Loucy (cell line): ENCODE measurements around the gene ALS2CL.

Experiments
- H2AFZ ChIP-seq: fragments of 200-600 bp; sonication (generic); 2 replicates; pipeline ENCODE4 v1.6.0; 2016; ENCODE audit warnings: antibody characterized with exemption, mild to moderate bottlenecking, low read length, moderate library complexity
- H3F3A ChIP-seq: fragments of 200-600 bp; 2 replicates; pipeline ENCODE4 v1.6.0; 2016; ENCODE audit warnings: antibody characterized with exemption, low read depth, mild to moderate bottlenecking
- H3K27me3 ChIP-seq: fragments of 200-600 bp; sonication (generic); 2 replicates; pipeline ENCODE4 v1.6.1; 2014; ENCODE audit warnings: low read length, mild to moderate bottlenecking; ENCODE audit not compliant: insufficient read depth, poor library complexity, severe bottlenecking
- H3K36me3 ChIP-seq: fragments of 200-600 bp; sonication (generic); 2 replicates; pipeline ENCODE4 v1.6.1; 2016; ENCODE audit warnings: low read length; ENCODE audit not compliant: insufficient read depth
- H3K4me1 ChIP-seq: fragments of 200-600 bp; sonication (generic); 2 replicates; pipeline ENCODE4 v1.5.1; 2014; ENCODE audit warnings: low read length, mild to moderate bottlenecking; ENCODE audit not compliant: insufficient read depth, poor library complexity, severe bottlenecking
- H3K4me2 ChIP-seq: fragments of 200-600 bp; sonication (generic); 2 replicates; pipeline ENCODE4 v1.6.0; 2014; ENCODE audit warnings: antibody characterized with exemption, low read length, low read depth, mild to moderate bottlenecking; ENCODE audit not compliant: poor library complexity, severe bottlenecking
- H3K4me3 ChIP-seq: fragments of 200-600 bp; sonication (generic); 2 replicates; pipeline ENCODE4 v1.5.1; 2014; ENCODE audit warnings: low read length, mild to moderate bottlenecking, mixed read lengths; ENCODE audit not compliant: poor library complexity, severe bottlenecking
- H3K79me2 ChIP-seq: fragments of 200-600 bp; sonication (generic); 2 replicates; pipeline ENCODE4 v1.6.1; 2014; ENCODE audit warnings: low read length; ENCODE audit not compliant: insufficient read depth
- H3K9ac ChIP-seq: fragments of 200-600 bp; sonication (generic); 2 replicates; pipeline ENCODE4 v1.6.0; 2014; ENCODE audit warnings: mild to moderate bottlenecking, low read depth, low read length, moderate library complexity; ENCODE audit not compliant: poor library complexity, severe bottlenecking
- H3K9me2 ChIP-seq: fragments of 200-600 bp; sonication (generic); replicated peaks from 2 replicates; pipeline ENCODE4 v1.6.1; 2016; ENCODE audit warnings: low read depth, low read length, mixed read lengths
- H3K9me3 ChIP-seq: fragments of 200-600 bp; sonication (generic); 2 replicates; pipeline ENCODE4 v1.6.1; 2014; ENCODE audit warnings: mild to moderate bottlenecking, antibody characterized with exemption, low read length, low read depth; ENCODE audit not compliant: insufficient read depth
- H4K20me1 ChIP-seq: fragments of 200-600 bp; sonication (generic); 2 replicates; pipeline ENCODE4 v1.6.0; 2014; ENCODE audit warnings: antibody characterized with exemption, low read length, mild to moderate bottlenecking; ENCODE audit not compliant: insufficient read depth, poor library complexity, severe bottlenecking
- CTCF ChIP-seq: fragments of 200-600 bp; sonication (generic); conservative IDR thresholded peaks from 2 replicates; pipeline ENCODE4 v1.5.1; 2014; ENCODE audit warnings: mild to moderate bottlenecking, antibody characterized with exemption, low read length
- EZH2phosphoT487 ChIP-seq: fragments of 200-600 bp; IDR thresholded peaks from 2 replicates; pipeline ENCODE4 v1.6.1; 2018; ENCODE audit warnings: antibody characterized with exemption, mild to moderate bottlenecking, moderate library complexity, borderline replicate concordance

Gene ALS2CL

DNA sequence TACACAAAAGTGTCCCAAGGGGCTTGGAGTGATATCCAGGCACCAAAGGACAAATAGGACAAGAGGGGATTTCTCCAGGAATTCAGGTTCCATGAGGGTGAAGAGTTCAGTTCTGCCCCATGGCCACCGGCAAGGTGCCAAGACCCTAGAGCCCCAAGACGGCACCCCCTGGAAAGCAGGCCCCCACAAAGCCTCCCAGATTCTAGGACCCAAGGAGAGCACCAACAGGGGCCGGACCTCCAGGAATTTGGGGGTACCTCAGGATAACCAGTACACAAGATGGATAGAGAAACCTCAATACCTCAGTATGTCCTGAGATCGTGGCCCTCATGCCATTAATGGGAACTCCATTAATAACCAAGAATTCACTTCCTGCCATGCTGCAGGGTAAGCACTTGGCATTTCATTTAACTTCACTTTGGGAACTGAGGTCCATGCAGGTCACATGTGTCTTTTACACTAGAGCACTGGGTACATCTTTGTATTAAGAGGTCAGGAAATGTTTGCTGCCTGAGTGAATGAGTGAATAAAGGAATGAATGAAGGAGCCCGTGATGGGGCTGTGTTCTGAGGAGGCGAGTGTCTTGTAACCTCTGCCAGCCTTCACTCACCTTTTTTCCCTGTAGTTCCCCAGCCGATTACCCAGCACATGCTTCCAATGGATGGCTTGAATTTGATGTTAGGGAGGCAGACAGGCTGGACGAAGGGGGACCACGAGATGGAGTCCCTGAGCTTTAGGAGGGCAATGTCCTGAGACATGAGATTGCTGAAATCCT lies 39.7 kb upstream of the ALS2CL start:
- no peaks in the 10 kb centered on the region for H3K9me2 ChIP-seq
- no peak for TF ChIP-seq CTCF
- H3K4me2 ChIP-seq, result no peak overlapping the region
- H3K36me3 ChIP-seq, result no peaks in the 10 kb centered on the region
- H3K4me3 ChIP-seq, result no peak overlapping the region
- no peaks in the 10 kb centered on the region for H3K79me2 ChIP-seq
- no peaks in the 10 kb centered on the region for H3K4me1 ChIP-seq
- H3K9ac ChIP-seq, result no peak overlapping the region
- no peaks in the 10 kb centered on the region for H4K20me1 ChIP-seq
- H2AFZ ChIP-seq, result no peak overlapping the region
- no peaks in the 10 kb centered on the region for H3K9me3 ChIP-seq
- no peaks in the 10 kb centered on the region for H3K27me3 ChIP-seq
- H3F3A ChIP-seq, result no peaks in the 10 kb centered on the region

DNA sequence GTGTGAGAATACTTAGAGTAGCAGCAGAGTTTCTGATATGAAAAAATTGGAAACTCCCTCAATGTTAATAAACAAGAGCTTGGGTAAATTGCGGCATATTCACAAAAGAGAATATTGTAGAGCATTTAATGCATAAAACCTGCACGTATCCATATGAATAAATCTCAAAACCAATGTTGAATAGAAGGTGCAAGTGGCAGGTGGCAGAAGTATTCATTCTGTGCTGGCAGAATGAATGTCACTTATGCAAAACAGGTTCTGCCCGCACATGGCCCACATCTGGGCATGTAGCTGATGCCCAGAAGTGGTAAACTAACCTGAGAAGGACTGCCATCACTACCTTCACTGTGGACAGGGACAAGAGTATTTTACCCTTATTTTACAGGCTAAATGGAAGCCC lies 38.3 kb upstream of the ALS2CL start:
- Histone ChIP-seq H2AFZ (no peak overlapping the region), H3K79me2 (no peaks in the 10 kb centered on the region), H3K9me3 (no peaks in the 10 kb centered on the region), H4K20me1 (no peaks in the 10 kb centered on the region), H3K36me3 (no peaks in the 10 kb centered on the region), H3K9ac (no peak overlapping the region), H3F3A (no peaks in the 10 kb centered on the region), H3K4me3 (no peak overlapping the region), H3K27me3 (no peaks in the 10 kb centered on the region), H3K4me1 (no peaks in the 10 kb centered on the region), H3K9me2 (no peaks in the 10 kb centered on the region), H3K4me2 (no peak overlapping the region)
- TF ChIP-seq EZH2phosphoT487, result no peak
- no peak for TF ChIP-seq CTCF

DNA sequence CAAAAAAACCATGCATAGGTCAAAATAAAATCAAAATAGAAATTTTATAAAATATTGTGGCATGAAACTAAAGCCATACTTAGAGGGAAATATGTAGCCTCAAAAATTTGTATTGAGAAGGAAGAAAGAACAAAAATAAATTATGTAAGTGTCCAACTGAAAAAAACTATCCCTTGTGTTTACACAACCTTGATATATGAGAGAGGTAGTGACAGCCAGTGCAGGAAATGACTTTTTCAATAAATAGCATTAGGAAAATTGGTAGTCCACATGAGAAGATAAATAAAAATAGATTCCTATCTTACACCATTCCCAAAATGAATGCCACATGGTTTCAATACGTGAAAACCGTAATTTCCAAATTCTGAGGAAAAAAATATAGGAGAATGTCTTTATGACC lies 37.3 kb upstream of the ALS2CL start:
- TF ChIP-seq EZH2phosphoT487 (no peak), CTCF (no peak)

More for the DNA sequence above, 37.3 kb upstream of the ALS2CL start:
- H3K27me3 ChIP-seq, result no peaks in the 10 kb centered on the region
- no peaks in the 10 kb centered on the region for H3K4me1 ChIP-seq
- H3K4me2 ChIP-seq, result no peak overlapping the region
- no peaks in the 10 kb centered on the region for H3K9me2 ChIP-seq
- H2AFZ ChIP-seq, result no peak overlapping the region
- H3K4me3 ChIP-seq, result no peak overlapping the region
- H3K9ac ChIP-seq, result no peak overlapping the region
- H3K36me3 ChIP-seq, result no peaks in the 10 kb centered on the region
- H3K9me3 ChIP-seq, result no peaks in the 10 kb centered on the region
- H4K20me1 ChIP-seq, result no peaks in the 10 kb centered on the region
- no peaks in the 10 kb centered on the region for H3F3A ChIP-seq
- no peaks in the 10 kb centered on the region for H3K79me2 ChIP-seq
